H1 (cell line): ENCODE data around the gene TRDN. TPM values are rescaled to one million over a fixed set of nuclear protein-coding genes. Genes with fewer than 3 reads are reported as not detected.

Experiments
- CTCF ChIA-PET: fragments of 300-600 bp; sonication (Branson Sonifier 250); formaldehyde crosslinking; loops from one replicate; lab custom pipeline; 2021; ENCODE audit not compliant: partially characterized antibody; lab: Charles Lee
- POLR2A ChIA-PET: fragments of 300-600 bp; sonication (Branson Sonifier 250); formaldehyde crosslinking; loops from one replicate; lab custom pipeline; 2021; ENCODE audit warnings: inconsistent platforms; ENCODE audit not compliant: partially characterized antibody; lab: Charles Lee
- DNase-seq, 2 experiments: peaks; one replicate each; pipeline versions ENCODE4 v3.0.0 to v3.0.0-alpha.2; 2010 to 2022; ENCODE audit warnings: low spot score in 2 of 2, low read depth in 1 of 2, mixed read lengths in 1 of 2
- FAIRE-seq: peaks from 2 replicates; lab custom pipeline; 2011; peaks lifted over from hg19 to GRCh38; lab: Jason Lieb, UNC
- H2AFZ ChIP-seq: 2 replicates; pipeline ENCODE4 v1.8.1; 2012; ENCODE audit warnings: low read length, inconsistent platforms
- H2AK5ac ChIP-seq: 2 replicates; pipeline ENCODE4 v1.6.1; 2013; ENCODE audit warnings: low read depth, low read length
- H2BK120ac ChIP-seq: replicated peaks from 2 replicates; pipeline ENCODE3; 2013; ENCODE audit warnings: low read depth, low read length, inconsistent platforms
- H2BK12ac ChIP-seq: 2 replicates; pipeline ENCODE4 v1.6.1; 2013; ENCODE audit warnings: low read depth, low read length
- H2BK15ac ChIP-seq: 2 replicates; pipeline ENCODE4 v1.6.1; 2013; ENCODE audit warnings: low read length
- H2BK20ac ChIP-seq: 2 replicates; pipeline ENCODE4 v1.6.1; 2013; ENCODE audit warnings: low read length
- H2BK5ac ChIP-seq: 2 replicates; pipeline ENCODE4 v1.6.1; 2013; ENCODE audit warnings: low read depth, low read length
- H3K14ac ChIP-seq: 2 replicates; pipeline ENCODE4 v1.6.1; 2013; ENCODE audit warnings: inconsistent platforms; ENCODE audit not compliant: insufficient read length
- H3K18ac ChIP-seq: 2 replicates; pipeline ENCODE4 v1.6.1; 2013; ENCODE audit warnings: low read length; ENCODE audit errors: extremely low read depth
- H3K23ac ChIP-seq: 2 replicates; pipeline ENCODE4 v1.6.1; 2013; ENCODE audit warnings: inconsistent platforms; ENCODE audit not compliant: insufficient read length
- H3K23me2 ChIP-seq: 2 replicates; pipeline ENCODE4 v1.6.1; 2013; ENCODE audit warnings: low read depth, low read length
- H3K27ac ChIP-seq: 2 replicates; pipeline ENCODE4 v1.6.1; 2011; ENCODE audit warnings: low read depth, low read length, inconsistent platforms
- H3K27me3 ChIP-seq, 4 experiments: replicated peaks in 1 of 4; 1 replicate in 1 of 4; 2 replicates in 3 of 4; pipeline versions ENCODE4 v1.6.1 to v1.8.1; 2011 to 2013; ENCODE audit warnings: low read length in 3 of 4, mild to moderate bottlenecking in 3 of 4, inconsistent platforms in 2 of 4, mixed read lengths in 2 of 4, moderate library complexity in 1 of 4; ENCODE audit not compliant: control insufficient read depth in 3 of 4, insufficient read depth in 3 of 4; ENCODE audit errors: extremely low read depth in 1 of 4
- H3K36me3 ChIP-seq, 4 experiments: 2 replicates each; pipeline versions ENCODE4 v1.6.1 to v1.8.1; 2011 to 2013; ENCODE audit warnings: mild to moderate bottlenecking in 4 of 4, low read length in 3 of 4, moderate library complexity in 2 of 4, control low read depth in 1 of 4, inconsistent platforms in 1 of 4; ENCODE audit not compliant: insufficient read depth in 4 of 4, control insufficient read depth in 2 of 4
- H3K4ac ChIP-seq: replicated peaks from 2 replicates; pipeline ENCODE3; 2013; ENCODE audit warnings: low read length, low read depth, mixed read lengths, inconsistent platforms; ENCODE audit not compliant: insufficient read length
- H3K4me1 ChIP-seq, 4 experiments: replicated peaks in 1 of 4; 1 replicate in 1 of 4; 2 replicates in 3 of 4; pipeline versions ENCODE4 v1.6.1 to v1.8.1; 2011 to 2013; ENCODE audit warnings: low read length in 3 of 4, inconsistent platforms in 2 of 4, mixed read lengths in 1 of 4; ENCODE audit not compliant: insufficient read depth in 4 of 4, control insufficient read depth in 3 of 4
- H3K4me2 ChIP-seq, 2 experiments: 2 replicates each; pipeline versions ENCODE4 v1.6.1 to v1.8.1; 2011 to 2013; ENCODE audit warnings: low read depth in 2 of 2, low read length in 2 of 2, control low read depth in 1 of 2, inconsistent platforms in 1 of 2, mild to moderate bottlenecking in 1 of 2; ENCODE audit not compliant: insufficient read depth in 1 of 2
- H3K4me3 ChIP-seq, 4 experiments: fragments of 200-600, 300-600 bp in 1 of 4; sonication (generic), shearing (Covaris generic), sonication (Bioruptor Twin) in 1 of 4; 2 replicates each; pipeline versions ENCODE4 v1.5.1 to v1.8.1; 2011 to 2016; ENCODE audit warnings: low read length in 4 of 4, low read depth in 3 of 4, control low read depth in 2 of 4, inconsistent platforms in 2 of 4, mild to moderate bottlenecking in 2 of 4, mixed read lengths in 1 of 4, moderate library complexity in 1 of 4; ENCODE audit not compliant: insufficient read depth in 2 of 4; ENCODE audit errors: extremely low read depth in 1 of 4
- H3K56ac ChIP-seq: replicated peaks from 2 replicates; pipeline ENCODE3; 2013; ENCODE audit warnings: low read depth, mild to moderate bottlenecking, mixed read lengths, low read length, inconsistent platforms; ENCODE audit not compliant: insufficient read length
- H3K79me1 ChIP-seq: 2 replicates; pipeline ENCODE4 v1.6.1; 2013; ENCODE audit warnings: low read depth, low read length, control low read depth
- H3K79me2 ChIP-seq, 2 experiments: 2 replicates each; pipeline versions ENCODE4 v1.6.1 to v1.8.1; 2012 to 2013; ENCODE audit warnings: low read length in 2 of 2, mild to moderate bottlenecking in 2 of 2, inconsistent platforms in 1 of 2; ENCODE audit not compliant: insufficient read depth in 2 of 2, control insufficient read depth in 1 of 2
- H3K9ac ChIP-seq, 4 experiments: replicated peaks in 1 of 4; 1 replicate in 1 of 4; 2 replicates in 3 of 4; pipeline versions ENCODE4 v1.6.1 to v1.8.1; 2011 to 2013; ENCODE audit warnings: low read depth in 3 of 4, low read length in 3 of 4, control low read depth in 2 of 4, mild to moderate bottlenecking in 2 of 4, moderate library complexity in 2 of 4, inconsistent platforms in 1 of 4; ENCODE audit errors: extremely low read depth in 1 of 4
- H3K9me3 ChIP-seq, 2 experiments: 2 replicates each; pipeline versions ENCODE4 v1.6.1 to v1.8.1; 2012 to 2013; ENCODE audit warnings: mild to moderate bottlenecking in 2 of 2, moderate library complexity in 2 of 2, control low read depth in 1 of 2, inconsistent platforms in 1 of 2, low read depth in 1 of 2, low read length in 1 of 2, mixed read lengths in 1 of 2; ENCODE audit not compliant: insufficient read depth in 2 of 2
- H4K20me1 ChIP-seq, 2 experiments: replicated peaks in 1 of 2; 2 replicates each; pipeline versions ENCODE3 to v1.8.1; 2011 to 2013; ENCODE audit warnings: inconsistent platforms in 2 of 2, low read length in 2 of 2, mild to moderate bottlenecking in 1 of 2; ENCODE audit not compliant: insufficient read depth in 2 of 2, control insufficient read depth in 1 of 2
- H4K5ac ChIP-seq: 2 replicates; pipeline ENCODE4 v1.6.1; 2013; ENCODE audit warnings: low read length, low read depth, mixed read lengths, inconsistent platforms; ENCODE audit not compliant: insufficient read length
- H4K8ac ChIP-seq: 2 replicates; pipeline ENCODE4 v1.8.0; 2013; ENCODE audit warnings: mild to moderate bottlenecking, moderate library complexity, low read length, inconsistent platforms; ENCODE audit not compliant: insufficient read depth; ENCODE audit errors: extremely low read depth
- H4K91ac ChIP-seq: replicated peaks from 2 replicates; pipeline ENCODE3; 2013; ENCODE audit warnings: low read length, mixed read lengths, inconsistent platforms; ENCODE audit not compliant: insufficient read length
- BACH1 ChIP-seq: IDR thresholded peaks from 2 replicates; pipeline ENCODE4 v1.6.1; 2012; ENCODE audit warnings: low read length, improper control_type of control experiment
- CEBPB ChIP-seq: IDR thresholded peaks from 2 replicates; pipeline ENCODE4 v1.6.1; 2012; ENCODE audit warnings: low read depth, low read length
- EGR1 ChIP-seq: IDR thresholded peaks from 2 replicates; pipeline ENCODE4 v1.6.1; 2011; ENCODE audit warnings: low read depth, low read length, borderline replicate concordance
- GABPA ChIP-seq: IDR thresholded peaks from 2 replicates; pipeline ENCODE4 v1.6.1; 2011; ENCODE audit warnings: mild to moderate bottlenecking, low read length, moderate library complexity, borderline replicate concordance; ENCODE audit not compliant: insufficient read depth
- HDAC2 ChIP-seq, 2 experiments: fragments of 300-600 bp in 1 of 2; sonication (generic) in 1 of 2; IDR thresholded peaks; 2 replicates each; pipeline ENCODE4 v1.6.1; 2011 to 2012; ENCODE audit warnings: low read depth in 2 of 2, low read length in 2 of 2, mild to moderate bottlenecking in 2 of 2, moderate library complexity in 2 of 2, borderline replicate concordance in 1 of 2, inconsistent platforms in 1 of 2
- MAFK ChIP-seq: IDR thresholded peaks from 2 replicates; pipeline ENCODE4 v1.6.1; 2012; ENCODE audit warnings: low read depth, mild to moderate bottlenecking, improper control_type of control experiment, low read length
- POLR2A ChIP-seq, 2 experiments: IDR thresholded peaks; 1 replicate in 1 of 2; 2 replicates in 1 of 2; pipeline ENCODE4 v1.6.1; 2011; ENCODE audit warnings: low read depth in 2 of 2, low read length in 2 of 2, mild to moderate bottlenecking in 2 of 2; ENCODE audit errors: control extremely low read depth in 1 of 2
- RFX5 ChIP-seq: IDR thresholded peaks from 2 replicates; pipeline ENCODE4 v1.6.1; 2011; ENCODE audit warnings: low read depth, low read length, improper control_type of control experiment, borderline replicate concordance
- SAP30 ChIP-seq: fragments of 300-600 bp; sonication (generic); IDR thresholded peaks from 2 replicates; pipeline ENCODE4 v1.7.1; 2012; ENCODE audit warnings: low read length, moderate library complexity, mild to moderate bottlenecking, inconsistent platforms; ENCODE audit not compliant: insufficient read depth, insufficient replicate concordance
- TEAD4 ChIP-seq: IDR thresholded peaks from 2 replicates; pipeline ENCODE4 v1.6.1; 2012; ENCODE audit warnings: low read depth, low read length, inconsistent platforms, mixed read lengths
- WGBS, 2 experiments: shearing (Covaris generic) in 1 of 2; methylation state at CpG; one replicate each; pipeline versions ENCODE4 v1.1.6 to v1.1.7; 2013 to 2015; ENCODE audit warnings: low lambda C conversion rate in 2 of 2, mixed read lengths in 2 of 2, inconsistent platforms in 1 of 2, low coverage in 1 of 2, missing lambda C conversion rate in 1 of 2; ENCODE audit not compliant: insufficient replicate concordance in 2 of 2, insufficient coverage in 1 of 2, insufficient read length in 1 of 2; ENCODE audit errors: extremely low coverage in 1 of 2, missing lambda C conversion rate in 1 of 2; 5-methylcytosine and 5-hydroxymethylcytosine counted together
- polyA plus RNA-seq, 7 experiments: library from polyadenylated mRNA; depleted of rRNA in 3 of 7; stranded (reverse) in 5 of 7; unstranded in 2 of 7; fragments of >200 nt in 5 of 7; fragments of 200-250 nt in 2 of 7; gene quantifications; 1 replicate in 5 of 7; 2 replicates in 1 of 7; 4 replicates in 1 of 7; pipeline versions ENCODE4 v1.2.1 to v1.2.3, GENCODE V29; 2011 to 2013; ENCODE audit warnings: missing spikeins in 2 of 7, mixed read lengths in 2 of 7
- total RNA-seq: library from RNA; stranded (reverse); fragmentation: NEBNext Ultra II Directional; extraction: Animal tissue kit (Norgen Biotek cat#: 25700); gene quantifications from 2 replicates; pipeline ENCODE4 v1.2.1, GENCODE V29; 2021

Gene TRDN
- total and polyA plus RNA-seq, 2 of the 8 experiments (the other 6 are each of a cell fraction or from before 2014, with no cell fraction given), result 1.6 to 41.6 TPM

- H2BK15ac ChIP-seq, result no peak overlapping the region
- no peak overlapping the region for H3K56ac ChIP-seq
- no peak overlapping the region for H4K5ac ChIP-seq
- H3K27ac ChIP-seq, result no peak overlapping the region
- H3K4me3 ChIP-seq, result no peak overlapping the region
- 83% methylated on average over 7 of the region's 7 CpGs; no CpG with 5 or more reads in 1 of the 2 experiments for whole genome bisulfite sequencing, 2 experiments
- no peak overlapping the region for H2BK12ac ChIP-seq
- no peak overlapping the region for H3K4ac ChIP-seq
- H3K23ac ChIP-seq, result no peak overlapping the region
- FAIRE-seq, result no peak
- H4K91ac ChIP-seq, result no peak overlapping the region
- no peaks in the 10 kb centered on the region for H3K9me3 ChIP-seq
- no peaks in the 10 kb centered on the region for H3K23me2 ChIP-seq
- no peaks in the 10 kb centered on the region; a peak in 1 of 7 replicates for H3K4me1 ChIP-seq
- H4K20me1 ChIP-seq, result no peaks in the 10 kb centered on the region
- POLR2A ChIA-PET, result no interaction called here
- no peak overlapping the region for H2BK20ac ChIP-seq
- H4K8ac ChIP-seq, result no peak overlapping the region; the same call in 1 of the 2 replicates
- no peaks in the 10 kb centered on the region for H3K79me2 ChIP-seq
- peak overlapping the region; percentile 75; the same call in 1 of the 2 replicates for H2AFZ ChIP-seq
- H3K18ac ChIP-seq, result no peak overlapping the region
- H3K36me3 ChIP-seq, result no peaks in the 10 kb centered on the region
- no peak overlapping the region for H2BK120ac ChIP-seq
- DNase-seq, result no peak
- H2AK5ac ChIP-seq, result no peak overlapping the region
- H3K27me3 ChIP-seq, result no peaks in the 10 kb centered on the region
- no peak overlapping the region for H3K4me2 ChIP-seq
- H3K9ac ChIP-seq, result no peak overlapping the region
- no peak for TF ChIP-seq SAP30
- no peak for TF ChIP-seq TEAD4
- TF ChIP-seq CEBPB, result no peak
- TF ChIP-seq POLR2A (IDR thresholded peaks at IDR 0.05; ENCODE audit: control extremely low read depth in 1 of 2, low read depth in 2 of 2, low read length in 2 of 2), result no peak
- TF ChIP-seq GABPA, result no peak
- TF ChIP-seq HDAC2 (IDR thresholded peaks at IDR 0.05; ENCODE audit: borderline replicate concordance in 1 of 2, low read depth in 2 of 2, low read length in 2 of 2), result no peak
- no peak for TF ChIP-seq MAFK
- no peak for TF ChIP-seq BACH1
- TF ChIP-seq RFX5, result no peak
- no peak for TF ChIP-seq EGR1
- TF ChIP-seq, all 59 proteins: peak for 0
- no peaks in the 10 kb centered on the region for H3K79me1 ChIP-seq
- H2BK5ac ChIP-seq, result no peak overlapping the region
- no peak overlapping the region for H3K14ac ChIP-seq
- CTCF ChIA-PET, result interaction anchor here (0.6 kb wide), 1 partner anchor 84 kb away, joined by 6 read pairs; no protein-coding TSS in a partner anchor
Observed at GRCh38 chr6:123207967-123208510, 428.7 kb downstream of the TRDN start.
